Suprapubic skin (tissue), 4 donors: ENCODE measurements around the gene KIAA1671. TPM values are rescaled to one million over a fixed set of nuclear protein-coding genes. Genes with fewer than 3 reads are reported as not detected.

Experiments
- DNase-seq, 2 donors: peaks; one replicate each; pipeline ENCODE4 v3.0.0-alpha.2; 2019; ENCODE audit warnings: low spot score in 2 of 2
- H3K27ac ChIP-seq: fragments of 200-600 bp; sonication (generic); one replicate; pipeline ENCODE4 v1.5.1; 2019
- H3K27me3 ChIP-seq: fragments of 200-600 bp; sonication (generic); one replicate; pipeline ENCODE4 v1.5.1; 2019
- H3K36me3 ChIP-seq: fragments of 200-600 bp; sonication (generic); one replicate; pipeline ENCODE4 v1.5.1; 2019
- H3K4me1 ChIP-seq: fragments of 200-600 bp; sonication (generic); one replicate; pipeline ENCODE4 v1.5.1; 2019
- H3K4me3 ChIP-seq: fragments of 200-600 bp; sonication (generic); one replicate; pipeline ENCODE4 v1.5.1; 2019; ENCODE audit warnings: mild to moderate bottlenecking
- H3K9me3 ChIP-seq: fragments of 200-600 bp; sonication (generic); one replicate; pipeline ENCODE4 v1.5.1; 2019
- CTCF ChIP-seq, 2 donors: fragments of 200-600 bp in 1 of 2; fragments of 450-650 bp in 1 of 2; sonication (generic) in 1 of 2; IDR thresholded peaks; one replicate each; pipeline ENCODE4 v1.5.1; 2016 to 2019; ENCODE audit warnings: antibody characterized with exemption in 2 of 2, mild to moderate bottlenecking in 1 of 2, moderate library complexity in 1 of 2
- EP300 ChIP-seq: sonication (generic); formaldehyde crosslinking; IDR thresholded peaks from one replicate; pipeline ENCODE4 v1.6.1; 2017; ENCODE audit warnings: antibody characterized with exemption
- POLR2A ChIP-seq, 2 donors: fragments of 450-650 bp; IDR thresholded peaks; one replicate each; pipeline ENCODE4 v1.6.1; 2017; ENCODE audit warnings: antibody characterized with exemption in 2 of 2, mild to moderate bottlenecking in 2 of 2, moderate library complexity in 2 of 2
- POLR2AphosphoS5 ChIP-seq, 3 donors: sonication (generic); formaldehyde crosslinking; IDR thresholded peaks; one replicate each; pipeline ENCODE4 v1.6.1; 2017; ENCODE audit warnings: antibody characterized with exemption in 3 of 3
- WGBS: methylation state at CpG from one replicate; pipeline ENCODE4 v1.1.5; 2018; 5-methylcytosine and 5-hydroxymethylcytosine counted together
- total RNA-seq, 4 donors: library from RNA; depleted of rRNA; stranded (reverse); fragments of >200 nt; gene quantifications; one replicate each; pipeline ENCODE4 v1.1.0, GENCODE V29; 2016

The KIAA1671 gene
- total RNA-seq, 4 donors from 2014 or later, result 74.4 to 116 (median 97.0) TPM

GRCh38 chr22:25085930-25086901, 133.7 kb downstream of the KIAA1671 start:
- peak in 1 of 2 donors; percentile 66 for DNase-seq

GRCh38 chr22:25086902-25087282, 134.4 kb downstream of the KIAA1671 start:
- no peak for TF ChIP-seq CTCF (IDR thresholded peaks at IDR 0.05)
- no peak for TF ChIP-seq POLR2AphosphoS5 (IDR thresholded peaks at IDR 0.05)
- TF ChIP-seq POLR2A (IDR thresholded peaks at IDR 0.05), result no peak
- no peak for TF ChIP-seq EP300
- Histone ChIP-seq H3K4me3 (no peak overlapping the region), H3K9me3 (no peaks in the 10 kb centered on the region), H3K4me1 (peaks cover 9% of the 10 kb centered on the region), H3K36me3 (no peaks in the 10 kb centered on the region), H3K27ac (no peak overlapping the region), H3K27me3 (no peaks in the 10 kb centered on the region)
- no peak for DNase-seq
- 78% methylated on average over 5 of the region's 5 CpGs for WGBS

More at GRCh38 chr22:25085930-25086901, 133.7 kb downstream of the KIAA1671 start:
- TF ChIP-seq POLR2AphosphoS5 (IDR thresholded peaks at IDR 0.05) (no peak), CTCF (IDR thresholded peaks at IDR 0.05) (no peak), POLR2A (IDR thresholded peaks at IDR 0.05) (no peak)
- WGBS, result 61% methylated on average over 11 of the region's 14 CpGs
- no peaks in the 10 kb centered on the region for H3K27me3 ChIP-seq
- no peaks in the 10 kb centered on the region for H3K36me3 ChIP-seq
- no peak overlapping the region for H3K4me3 ChIP-seq
- peaks cover 9% of the 10 kb centered on the region for H3K4me1 ChIP-seq
- no peak overlapping the region for H3K27ac ChIP-seq
- no peaks in the 10 kb centered on the region for H3K9me3 ChIP-seq

GRCh38 chr22:25090225-25090890, 137.8 kb downstream of the KIAA1671 start:
- Histone ChIP-seq H3K36me3 (no peaks in the 10 kb centered on the region), H3K4me1 (peaks cover 12% of the 10 kb centered on the region), H3K27ac (no peak overlapping the region), H3K4me3 (no peak overlapping the region), H3K9me3 (no peaks in the 10 kb centered on the region), H3K27me3 (no peaks in the 10 kb centered on the region)
- no peak for DNase-seq
- TF ChIP-seq POLR2AphosphoS5 (IDR thresholded peaks at IDR 0.05) (no peak), EP300 (no peak), POLR2A (IDR thresholded peaks at IDR 0.05) (no peak), CTCF (IDR thresholded peaks at IDR 0.05) (no peak)
- 73% methylated on average over 9 of the region's 9 CpGs for WGBS

- no peaks in the 10 kb centered on the region for H3K9me3 ChIP-seq
- no peaks in the 10 kb centered on the region for H3K27me3 ChIP-seq
- peaks cover 4% of the 10 kb centered on the region for H3K4me1 ChIP-seq
- H3K4me3 ChIP-seq, result no peak overlapping the region
- H3K27ac ChIP-seq, result no peak overlapping the region
- DNase-seq, result no peak
- TF ChIP-seq EP300 (no peak), CTCF (IDR thresholded peaks at IDR 0.05) (no peak), POLR2AphosphoS5 (IDR thresholded peaks at IDR 0.05) (no peak), POLR2A (IDR thresholded peaks at IDR 0.05) (no peak)
- 67% methylated on average over 9 of the region's 9 CpGs for WGBS
- H3K36me3 ChIP-seq, result no peaks in the 10 kb centered on the region
These were observed 138.9 kb downstream of the KIAA1671 start for GRCh38 chr22:25091458-25091857.

GRCh38 chr22:25092119-25092518, 139.6 kb downstream of the KIAA1671 start:
- TF ChIP-seq POLR2AphosphoS5 (IDR thresholded peaks at IDR 0.05), result no peak
- no peak for TF ChIP-seq POLR2A (IDR thresholded peaks at IDR 0.05)
- no peak for TF ChIP-seq EP300
- TF ChIP-seq CTCF (IDR thresholded peaks at IDR 0.05), result no peak
- Histone ChIP-seq H3K4me3 (no peak overlapping the region), H3K36me3 (no peaks in the 10 kb centered on the region), H3K27me3 (no peaks in the 10 kb centered on the region), H3K4me1 (peaks cover 3% of the 10 kb centered on the region), H3K27ac (no peak overlapping the region), H3K9me3 (no peaks in the 10 kb centered on the region)
- WGBS, result 72% methylated on average over 4 of the region's 4 CpGs
- no peak for DNase-seq
